NCI-H146 treated with DMSO at 0.1 percent for 48 hours (cell line): Measurements from ENCODE around the gene ZFTA.
"Not testable (repeated sequence)": the region's sequence is repeated elsewhere in the genome, so short reads cannot be mapped to it uniquely, and the experiment has no call there.

Source experiments
- DNase-seq: peaks from one replicate; lab custom pipeline; 2025; ENCODE audit not compliant: unreplicated experiment; lab: John Stamatoyannopoulos, UW

ZFTA gene

GRCh38 chr11:63768237-63769041, at the start of gene ZFTA:
Gene ZFTA (minus strand): TSS chr11:63768775. CDS start chr11:63768622, 153 bp downstream.
- peak; percentile 44 for DNase-seq

GRCh38 chr11:63817758-63818498, 49.4 kb upstream of the ZFTA start:
- DNase-seq: no peak

GRCh38 chr11:63816732-63817131, 48.2 kb upstream of the ZFTA start:
- DNase-seq: no peak

- no peak for DNase-seq
These were observed 47.6 kb upstream of the ZFTA start for GRCh38 chr11:63816166-63816565.

GRCh38 chr11:63814383-63814736, 45.8 kb upstream of the ZFTA start:
- DNase-seq: no peak

GRCh38 chr11:63813563-63814382, 45.2 kb upstream of the ZFTA start:
- peak; percentile 48 for DNase-seq

- peak; percentile 48 for DNase-seq
These were observed 44.5 kb upstream of the ZFTA start, which contains the start of gene SPINDOC for GRCh38 chr11:63813035-63813562. Gene SPINDOC (plus strand): TSS chr11:63813456. CDS start chr11:63813687, 231 bp downstream.

- no peak for DNase-seq
These were observed 42.9 kb upstream of the ZFTA start for GRCh38 chr11:63811522-63811921.

GRCh38 chr11:63810383-63810782, 41.8 kb upstream of the ZFTA start:
- not testable (repeated sequence) for DNase-seq

GRCh38 chr11:63805844-63806415, 37.4 kb upstream of the ZFTA start:
- DNase-seq: no peak

GRCh38 chr11:63804259-63804658, 35.7 kb upstream of the ZFTA start:
- no peak for DNase-seq

- DNase-seq: no peak
These were observed 34.3 kb upstream of the ZFTA start for GRCh38 chr11:63802637-63803414.

GRCh38 chr11:63800921-63801320, 32.3 kb upstream of the ZFTA start:
- DNase-seq: no peak

- no peak for DNase-seq
These were observed 26.5 kb upstream of the ZFTA start for GRCh38 chr11:63795066-63795465.

- DNase-seq: no peak
These were observed 24.6 kb upstream of the ZFTA start for GRCh38 chr11:63793161-63793560.

GRCh38 chr11:63791495-63792167, 23.1 kb upstream of the ZFTA start:
- DNase-seq: no peak

GRCh38 chr11:63785823-63786222, 17.2 kb upstream of the ZFTA start:
- DNase-seq: no peak

GRCh38 chr11:63783925-63784592, 15.5 kb upstream of the ZFTA start:
- DNase-seq: no peak

- no peak for DNase-seq
These were observed 14.2 kb upstream of the ZFTA start for GRCh38 chr11:63782749-63783148.
